CD14-positive monocyte (primary cell): ENCODE data around the gene ANKRD18B. TPM values are rescaled to one million over a fixed set of nuclear protein-coding genes. Genes with fewer than 3 reads are reported as not detected.

Source experiments
- DNase-seq, 3 donors: peaks; one replicate each; pipeline ENCODE4 v3.0.0-alpha.2; 2011 to 2022
- H2AFZ ChIP-seq: 2 replicates; pipeline ENCODE4 v1.6.0; 2012; ENCODE audit warnings: mild to moderate bottlenecking, low read depth, low read length, inconsistent platforms; ENCODE audit not compliant: insufficient read depth, poor library complexity, severe bottlenecking
- H3K27ac ChIP-seq, 2 donors: 1 replicate in 1 of 2; 2 replicates in 1 of 2; pipeline ENCODE4 v1.5.1; 2012 to 2013; ENCODE audit warnings: low read length in 2 of 2, control low read depth in 1 of 2, inconsistent platforms in 1 of 2, low read depth in 1 of 2, mild to moderate bottlenecking in 1 of 2
- H3K27me3 ChIP-seq, 2 donors: one replicate each; pipeline versions ENCODE4 v1.6.0 to v1.6.1; 2011 to 2013; ENCODE audit warnings: low read length in 2 of 2; ENCODE audit not compliant: control insufficient read depth in 2 of 2, insufficient read depth in 2 of 2
- H3K36me3 ChIP-seq, 2 donors: replicated peaks in 1 of 2; 1 replicate in 1 of 2; 2 replicates in 1 of 2; pipeline versions ENCODE4 v1.5.1 to v1.6.1; 2012 to 2013; ENCODE audit warnings: low read length in 2 of 2, control low read depth in 1 of 2, inconsistent platforms in 1 of 2, mild to moderate bottlenecking in 1 of 2; ENCODE audit not compliant: insufficient read depth in 2 of 2, control insufficient read depth in 1 of 2
- H3K4me1 ChIP-seq, 2 donors: 1 replicate in 1 of 2; 2 replicates in 1 of 2; pipeline versions ENCODE4 v1.5.1 to v1.6.1; 2012 to 2013; ENCODE audit warnings: low read length in 2 of 2, control low read depth in 1 of 2, inconsistent platforms in 1 of 2, mild to moderate bottlenecking in 1 of 2, moderate library complexity in 1 of 2; ENCODE audit not compliant: insufficient read depth in 2 of 2, control insufficient read depth in 1 of 2
- H3K4me2 ChIP-seq: replicated peaks from 2 replicates; pipeline ENCODE3; 2012; ENCODE audit warnings: low read length, moderate library complexity, mild to moderate bottlenecking; ENCODE audit not compliant: poor library complexity, severe bottlenecking; ENCODE audit errors: extremely low read depth
- H3K4me3 ChIP-seq, 3 experiments: fragments of 200-600 bp in 1 of 3; sonication (generic) in 1 of 3; replicated peaks in 1 of 3; 1 replicate in 2 of 3; 2 replicates in 1 of 3; pipeline ENCODE4 v1.5.1; 2011 to 2013; ENCODE audit warnings: low read length in 3 of 3, mild to moderate bottlenecking in 3 of 3, control low read depth in 2 of 3, low read depth in 2 of 3, inconsistent platforms in 1 of 3, moderate library complexity in 1 of 3
- H3K79me2 ChIP-seq: 2 replicates; pipeline ENCODE4 v1.6.0; 2012; ENCODE audit warnings: mild to moderate bottlenecking, control low read depth, inconsistent platforms, low read length, moderate library complexity; ENCODE audit not compliant: insufficient read depth
- H3K9ac ChIP-seq: 2 replicates; pipeline ENCODE4 v1.6.0; 2017; ENCODE audit warnings: low read length, mild to moderate bottlenecking; ENCODE audit not compliant: insufficient read depth, poor library complexity, severe bottlenecking
- H3K9me3 ChIP-seq, 2 donors: replicated peaks in 1 of 2; 1 replicate in 1 of 2; 2 replicates in 1 of 2; pipeline versions ENCODE4 v1.5.1 to v1.6.1; 2012 to 2013; ENCODE audit warnings: low read length in 2 of 2, control low read depth in 1 of 2; ENCODE audit not compliant: control insufficient read depth in 1 of 2, insufficient read depth in 1 of 2
- H4K20me1 ChIP-seq: 2 replicates; pipeline ENCODE4 v1.6.0; 2012; ENCODE audit warnings: mild to moderate bottlenecking, low read length, control low read depth, moderate library complexity; ENCODE audit not compliant: insufficient read depth
- H3K27ac Mint-ChIP-seq, 7 donors: one replicate each; pipeline ENCODE4 v1.8.0; 2020; ENCODE audit warnings: mild to moderate bottlenecking in 7 of 7, mixed read lengths in 7 of 7, moderate library complexity in 6 of 7, inconsistent platforms in 2 of 7
- H3K27me3 Mint-ChIP-seq, 3 donors: one replicate each; pipeline ENCODE4 v1.8.0; 2021 to 2022; ENCODE audit warnings: low read depth in 3 of 3, mild to moderate bottlenecking in 3 of 3, mixed read lengths in 3 of 3, moderate library complexity in 3 of 3, inconsistent platforms in 1 of 3
- H3K36me3 Mint-ChIP-seq, 2 donors: one replicate each; pipeline ENCODE4 v1.8.0; 2020; ENCODE audit warnings: mixed read lengths in 2 of 2, inconsistent platforms in 1 of 2, mild to moderate bottlenecking in 1 of 2
- H3K4me1 Mint-ChIP-seq: one replicate; pipeline ENCODE4 v1.8.0; 2020; ENCODE audit warnings: mild to moderate bottlenecking, mixed read lengths
- H3K4me3 Mint-ChIP-seq, 2 donors: one replicate each; pipeline ENCODE4 v1.8.0; 2020; ENCODE audit warnings: mild to moderate bottlenecking in 2 of 2, mixed read lengths in 2 of 2, moderate library complexity in 1 of 2
- H3K9me3 Mint-ChIP-seq, 7 donors: one replicate each; pipeline ENCODE4 v1.8.0; 2020 to 2022; ENCODE audit warnings: mixed read lengths in 7 of 7, mild to moderate bottlenecking in 6 of 7, moderate library complexity in 6 of 7, inconsistent platforms in 2 of 7
- WGBS: methylation state at CpG from one replicate; pipeline ENCODE4 v1.1.5; 2013; ENCODE audit warnings: missing lambda C conversion rate; ENCODE audit not compliant: insufficient coverage; 5-methylcytosine and 5-hydroxymethylcytosine counted together
- intact Hi-C, 2 donors: fragments of 100-400 bp; cut with micrococcal nuclease; formaldehyde crosslinking; loops; one replicate each; pipeline versions ENCODE4 v1.15.0 to v1.15.1; 2023
- polyA plus RNA-seq, 3 donors: library from polyadenylated mRNA; depleted of rRNA in 1 of 3; unstranded in 2 of 3; stranded (reverse) in 1 of 3; fragments of 300-500 nt in 2 of 3; fragments of >200 nt in 1 of 3; fragmentation: Illumina TruSeq in 2 of 3; gene quantifications; 1 replicate in 2 of 3; 2 replicates in 1 of 3; pipeline ENCODE4 v1.2.3, GENCODE V29; 2012 to 2021
- TF ChIP-seq, protein P1 (sequence below): fragments of 200-600 bp; IDR thresholded peaks from one replicate; pipeline ENCODE4 v1.8.0; 2022; ENCODE audit warnings: antibody characterized with exemption, mild to moderate bottlenecking

The ANKRD18B gene
- polyA plus RNA-seq, 3 donors, result not detected

DNA sequence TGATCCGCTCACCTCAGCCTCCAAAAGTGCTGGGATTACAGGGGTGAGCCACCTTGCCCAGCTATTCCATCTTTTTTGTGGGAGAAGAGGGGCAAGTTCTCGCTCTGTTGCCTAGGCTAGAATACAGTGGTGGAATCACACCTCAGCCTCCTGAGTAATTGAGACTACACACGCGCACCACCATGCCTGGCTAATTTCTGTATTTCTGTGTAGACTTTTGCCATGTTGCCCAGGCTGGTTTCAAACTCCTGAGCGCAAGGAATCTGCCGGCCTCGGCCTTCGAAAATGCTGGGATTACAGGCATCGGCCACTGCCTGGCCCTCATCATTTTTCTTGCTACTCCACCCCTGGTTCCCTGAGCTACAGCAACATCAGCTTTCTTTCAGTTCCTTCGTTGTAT, 47.5 kb upstream of the ANKRD18B start:
- H3K9me3 ChIP-seq, result no peaks in the 10 kb centered on the region

DNA sequence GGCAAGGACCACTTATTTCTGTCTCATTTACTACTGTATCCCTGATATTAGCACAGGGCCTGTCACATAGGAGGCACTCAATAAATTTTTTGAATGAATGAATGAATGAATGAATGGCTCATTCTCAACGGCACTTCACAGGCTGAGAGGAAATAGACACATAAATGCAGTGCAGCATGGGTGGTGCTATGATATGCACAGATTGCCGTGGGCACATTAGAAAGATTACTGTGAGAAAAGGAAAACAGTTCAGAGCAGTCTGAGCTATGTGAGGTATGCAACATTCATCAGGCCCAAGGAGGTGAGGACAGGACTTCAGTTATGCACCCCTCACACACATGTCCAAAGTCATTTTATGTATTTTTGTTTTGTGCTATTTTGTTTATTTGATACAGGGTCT, 43.9 kb upstream of the ANKRD18B start:
- Mint-ChIP-seq H3K27ac (peak overlapping the region in 1 of 7 donors; percentile 15), H3K9me3 (peaks cover 0 to 4% (median 0%) of the 10 kb centered on the region in 7 donors), H3K4me1 (no peaks in the 10 kb centered on the region), H3K36me3 (no peaks in the 10 kb centered on the region), H3K4me3 (no peak overlapping the region), H3K27me3 (no peaks in the 10 kb centered on the region)
- Histone ChIP-seq H3K27me3 (no peaks in the 10 kb centered on the region), H3K4me3 (no peak overlapping the region), H3K4me2 (no peak overlapping the region), H3K9ac (no peak overlapping the region), H3K9me3 (no peaks in the 10 kb centered on the region), H3K27ac (no peak overlapping the region), H3K79me2 (no peaks in the 10 kb centered on the region), H2AFZ (no peak overlapping the region), H4K20me1 (no peaks in the 10 kb centered on the region), H3K4me1 (no peaks in the 10 kb centered on the region), H3K36me3 (no peaks in the 10 kb centered on the region)
- TF ChIP-seq, protein P1, sequence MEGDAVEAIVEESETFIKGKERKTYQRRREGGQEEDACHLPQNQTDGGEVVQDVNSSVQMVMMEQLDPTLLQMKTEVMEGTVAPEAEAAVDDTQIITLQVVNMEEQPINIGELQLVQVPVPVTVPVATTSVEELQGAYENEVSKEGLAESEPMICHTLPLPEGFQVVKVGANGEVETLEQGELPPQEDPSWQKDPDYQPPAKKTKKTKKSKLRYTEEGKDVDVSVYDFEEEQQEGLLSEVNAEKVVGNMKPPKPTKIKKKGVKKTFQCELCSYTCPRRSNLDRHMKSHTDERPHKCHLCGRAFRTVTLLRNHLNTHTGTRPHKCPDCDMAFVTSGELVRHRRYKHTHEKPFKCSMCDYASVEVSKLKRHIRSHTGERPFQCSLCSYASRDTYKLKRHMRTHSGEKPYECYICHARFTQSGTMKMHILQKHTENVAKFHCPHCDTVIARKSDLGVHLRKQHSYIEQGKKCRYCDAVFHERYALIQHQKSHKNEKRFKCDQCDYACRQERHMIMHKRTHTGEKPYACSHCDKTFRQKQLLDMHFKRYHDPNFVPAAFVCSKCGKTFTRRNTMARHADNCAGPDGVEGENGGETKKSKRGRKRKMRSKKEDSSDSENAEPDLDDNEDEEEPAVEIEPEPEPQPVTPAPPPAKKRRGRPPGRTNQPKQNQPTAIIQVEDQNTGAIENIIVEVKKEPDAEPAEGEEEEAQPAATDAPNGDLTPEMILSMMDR, result no peak
- WGBS, result 95% methylated on average over 2 of the region's 2 CpGs
- no peak for DNase-seq
- intact Hi-C loops, result no loop called here

More for the DNA sequence above, 47.5 kb upstream of the ANKRD18B start:
- DNase-seq, result no peak
- peaks cover 6 to 9% of the 10 kb centered on the region in 2 donors for H3K36me3 ChIP-seq
- H3K27me3 ChIP-seq, result no peaks in the 10 kb centered on the region
- intact Hi-C loops, result loop anchor here in 1 of 2 donors (10.0 kb wide), 2 partner anchors 182 to 452 kb away; partner anchors contain the start of genes DNAJA1 and NFX1
- H4K20me1 ChIP-seq, result no peaks in the 10 kb centered on the region
- Mint-ChIP-seq H3K4me3 (no peak overlapping the region), H3K9me3 (peaks cover 0 to 4% (median 0%) of the 10 kb centered on the region in 7 donors), H3K27ac (no peak overlapping the region), H3K36me3 (peaks cover 5 to 9% of the 10 kb centered on the region in 2 donors), H3K27me3 (no peaks in the 10 kb centered on the region), H3K4me1 (peaks cover 16% of the 10 kb centered on the region)
- H3K4me3 ChIP-seq, result no peak overlapping the region
- peaks cover 16 to 19% of the 10 kb centered on the region in 2 donors for H3K4me1 ChIP-seq
- no peak overlapping the region for H2AFZ ChIP-seq
- no peak overlapping the region for H3K27ac ChIP-seq
- 99% methylated on average over 9 of the region's 10 CpGs for WGBS
- H3K79me2 ChIP-seq, result peaks cover 21% of the 10 kb centered on the region
- TF ChIP-seq, protein P1, result no peak
- H3K4me2 ChIP-seq, result no peak overlapping the region
- H3K9ac ChIP-seq, result no peak overlapping the region
